Glomerular visceral epithelial cell (primary cell): Measurements from ENCODE around the gene MSI2.
A peak's percentile ranks its signal among the peaks of the same experiment; 100 is the strongest.
"Not testable (repeated sequence)": the region's sequence is repeated elsewhere in the genome, so short reads cannot be mapped to it uniquely, and the experiment has no call there.

Experiments used
- DNase-seq: peaks from one replicate; pipeline ENCODE4 v3.0.0-alpha.2; 2016; ENCODE audit errors: extremely low spot score

The MSI2 gene

DNA sequence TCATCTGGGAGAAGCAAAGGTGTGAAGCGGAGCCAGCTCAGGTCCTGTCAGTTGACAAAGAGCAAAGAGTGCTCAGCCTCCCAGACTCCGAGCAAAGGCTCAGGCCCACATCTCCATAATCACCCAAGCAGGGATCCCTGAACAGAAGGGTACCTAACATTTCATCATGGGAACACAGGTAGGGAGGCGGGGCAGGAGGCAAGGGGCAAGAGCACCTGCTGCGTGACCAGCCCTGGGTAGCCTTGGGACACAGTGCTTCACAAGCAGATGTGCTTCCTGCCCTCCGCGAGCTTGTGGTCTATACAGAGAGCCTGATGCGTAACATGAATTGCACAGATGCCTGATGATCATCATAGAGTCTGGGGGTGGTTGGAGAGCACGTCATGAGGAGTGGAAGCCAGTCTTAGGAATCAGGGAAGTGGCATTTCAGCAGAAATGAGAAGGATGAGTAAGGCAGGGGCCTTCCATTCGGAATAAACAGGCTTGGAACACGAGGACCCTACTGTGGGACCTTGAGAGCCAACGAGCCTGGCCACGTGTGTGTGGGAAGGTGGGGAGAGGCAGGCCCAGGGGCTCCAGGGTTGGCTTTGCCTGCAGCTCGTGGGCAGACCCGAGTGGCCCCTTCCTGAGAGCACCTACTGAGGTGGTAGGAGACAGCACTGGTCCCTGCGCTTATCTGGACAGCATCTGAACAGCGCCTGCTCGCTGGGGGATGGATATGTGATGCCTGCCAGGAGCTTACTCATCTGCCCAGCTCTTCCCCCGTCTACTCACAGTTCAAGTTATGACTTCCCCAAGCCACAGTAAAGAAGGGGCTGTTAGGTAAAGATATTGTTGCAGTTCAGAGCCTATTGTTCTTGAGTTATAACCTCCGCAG, 363.0 kb downstream of the MSI2 start:
- DNase-seq: no peak

GRCh38 chr17:57620576-57620975, 364.3 kb downstream of the MSI2 start:
- DNase-seq: no peak

DNA sequence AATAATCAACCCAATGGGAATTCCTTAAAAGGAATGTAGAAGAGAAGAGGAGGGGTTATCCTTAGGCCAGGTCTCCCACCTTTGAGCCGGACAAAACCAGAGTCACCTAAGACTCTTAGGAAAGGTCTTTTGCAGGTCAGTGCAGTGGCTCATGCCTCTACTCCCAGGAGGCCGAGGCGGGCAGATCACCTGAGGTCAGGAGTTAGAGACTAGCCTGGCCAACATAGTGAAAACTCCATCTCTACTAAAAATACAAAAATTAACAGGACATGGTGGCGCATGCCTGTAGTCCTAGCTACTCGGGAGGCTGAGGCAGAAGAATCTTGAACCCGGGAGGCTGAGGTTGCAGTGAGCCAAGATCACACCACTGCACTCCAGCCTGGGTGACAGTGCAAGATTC, 365.5 kb downstream of the MSI2 start:
- DNase-seq: not testable (repeated sequence)

- no peak for DNase-seq
These were observed 366.0 kb downstream of the MSI2 start for GRCh38 chr17:57622306-57622682.

- DNase-seq: peak; percentile 61
These were observed 366.5 kb downstream of the MSI2 start for GRCh38 chr17:57622683-57623433.

GRCh38 chr17:57623620-57624019, 367.3 kb downstream of the MSI2 start:
- no peak for DNase-seq

GRCh38 chr17:57624386-57624785, 368.1 kb downstream of the MSI2 start:
- DNase-seq: peak; percentile 61

DNA sequence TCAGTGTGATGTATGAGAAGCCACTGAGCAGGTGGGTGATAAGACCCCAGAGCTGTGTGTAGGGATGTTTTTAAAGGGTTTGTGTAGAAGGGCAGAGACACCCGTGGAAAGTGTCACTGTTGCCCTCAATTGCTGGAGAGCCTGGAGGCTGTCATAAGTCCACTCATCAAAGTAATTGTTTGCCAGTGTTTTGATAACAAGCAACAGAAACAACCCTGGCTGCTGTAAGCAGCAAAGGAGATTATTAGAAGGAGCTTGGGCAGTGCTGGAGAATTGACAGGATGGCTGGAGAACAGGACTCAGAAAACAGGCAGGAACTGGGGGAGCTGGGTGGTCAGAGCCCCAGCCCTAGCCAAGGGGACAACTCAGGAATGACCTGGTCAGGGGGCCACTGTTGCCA, 369.2 kb downstream of the MSI2 start:
- no peak for DNase-seq

DNA sequence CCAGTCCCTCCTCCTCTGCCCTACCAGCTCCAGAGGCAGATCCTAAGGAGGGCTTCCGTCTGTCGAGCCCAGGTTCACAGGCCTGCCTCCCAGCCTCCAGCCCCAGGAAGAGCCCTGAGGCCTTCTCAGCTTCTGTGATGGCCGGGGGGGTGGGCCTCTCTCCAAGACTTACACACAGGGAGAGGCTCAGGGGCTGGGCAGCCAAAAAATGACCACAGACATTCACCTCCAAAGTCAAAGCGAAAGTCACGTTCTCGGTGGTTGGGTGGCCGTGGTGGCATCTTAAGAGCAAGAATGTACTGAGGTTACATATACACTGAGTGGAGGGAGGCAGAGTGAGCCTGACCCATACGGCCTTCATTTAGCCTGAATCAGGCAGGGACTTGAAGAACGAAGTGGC, 369.6 kb downstream of the MSI2 start:
- no peak for DNase-seq

DNA sequence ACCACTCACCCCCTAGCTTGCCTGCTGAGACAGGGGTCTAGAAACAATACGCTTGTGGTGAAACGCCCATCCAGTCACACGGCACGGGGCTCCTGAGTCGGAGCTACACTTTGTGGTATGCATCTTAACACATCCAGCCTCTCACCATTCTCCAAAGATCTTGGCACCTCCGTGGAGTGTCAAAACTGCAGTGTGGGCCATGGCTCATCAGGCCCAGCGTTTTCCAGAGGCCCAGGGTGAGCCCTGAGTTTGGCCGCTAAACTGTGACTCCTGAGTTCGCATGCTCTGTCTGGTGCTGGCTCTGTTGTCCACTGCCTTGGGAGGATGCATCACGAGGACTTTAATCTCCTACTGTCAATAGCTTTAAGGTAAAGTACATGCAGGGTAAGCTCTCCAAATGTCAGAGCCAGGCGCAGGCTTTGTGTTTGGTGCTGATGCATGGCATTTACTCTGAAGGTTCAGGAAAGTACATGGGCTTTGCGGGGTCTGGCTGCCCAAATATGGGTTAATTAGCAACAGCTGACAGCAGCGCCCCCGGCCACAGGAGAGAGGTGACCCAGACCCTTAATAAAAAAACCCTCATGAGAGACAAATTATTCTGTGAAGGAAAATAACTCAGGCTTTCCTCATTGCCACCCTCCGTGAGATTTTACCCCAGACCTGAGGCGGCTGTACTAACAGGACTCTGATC, 370.3 kb downstream of the MSI2 start:
- DNase-seq: no peak

- no peak for DNase-seq
These were observed 371.3 kb downstream of the MSI2 start for GRCh38 chr17:57627591-57627990.

DNA sequence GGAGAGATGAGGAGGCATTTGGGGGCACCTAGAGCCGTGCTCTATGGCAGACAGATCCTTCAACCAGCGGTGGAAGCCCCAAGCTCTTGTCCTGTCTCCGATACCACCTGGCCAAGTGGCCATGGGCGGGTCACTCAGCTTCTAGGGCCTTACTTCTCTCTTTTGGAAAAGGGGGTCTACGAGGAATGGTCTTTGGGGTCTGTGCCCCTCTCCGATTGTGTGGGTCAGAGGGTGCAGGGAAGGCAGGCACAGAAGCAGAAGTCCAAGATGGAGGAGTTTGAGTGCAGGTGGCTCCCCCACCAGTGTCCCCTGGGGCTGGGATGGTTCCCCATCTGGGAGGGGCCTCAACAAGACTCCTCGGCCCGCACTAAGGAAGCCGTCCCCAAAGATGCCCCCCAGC, 372.1 kb downstream of the MSI2 start:
- no peak for DNase-seq

DNA sequence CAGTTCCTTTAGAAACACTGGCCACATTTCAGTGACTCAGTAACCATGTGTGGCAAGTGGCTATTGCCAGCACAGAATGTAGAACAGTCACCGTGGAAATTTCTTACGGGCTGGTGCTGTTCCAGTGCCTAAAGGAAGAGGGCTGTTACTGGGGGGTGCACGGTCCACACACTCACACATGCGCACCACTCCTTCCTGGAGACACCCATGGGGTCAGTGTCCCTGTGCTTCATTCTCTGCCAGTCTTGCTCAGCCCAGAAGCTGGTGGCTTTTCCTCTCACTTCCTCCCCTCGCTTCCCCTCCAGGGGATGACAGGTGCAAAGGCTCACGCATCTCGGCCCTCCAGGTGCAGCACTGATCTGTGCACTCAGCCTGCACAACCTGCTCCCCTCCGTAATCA, 373.1 kb downstream of the MSI2 start:
- DNase-seq: no peak

GRCh38 chr17:57629886-57630285, 373.6 kb downstream of the MSI2 start:
- no peak for DNase-seq

DNA sequence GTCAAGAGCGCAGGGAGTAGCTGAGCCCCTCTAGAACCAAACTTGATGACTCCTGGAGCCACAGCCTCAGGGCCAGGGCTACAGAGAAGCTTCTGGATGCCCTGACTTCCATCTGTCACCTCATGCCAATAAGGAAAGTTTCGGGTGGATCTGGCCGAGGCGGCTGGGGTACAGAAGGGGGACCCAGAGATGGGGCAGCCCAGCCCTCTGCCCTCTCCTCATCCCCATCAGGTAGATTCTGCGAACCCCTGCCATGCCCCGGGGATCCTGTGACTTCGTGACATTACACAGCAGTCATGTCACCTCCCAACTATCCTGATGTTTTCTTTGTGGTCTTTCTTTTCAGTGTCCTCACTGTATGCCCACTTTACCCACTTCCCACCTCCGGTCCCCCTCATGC, 374.4 kb downstream of the MSI2 start:
- no peak for DNase-seq

DNA sequence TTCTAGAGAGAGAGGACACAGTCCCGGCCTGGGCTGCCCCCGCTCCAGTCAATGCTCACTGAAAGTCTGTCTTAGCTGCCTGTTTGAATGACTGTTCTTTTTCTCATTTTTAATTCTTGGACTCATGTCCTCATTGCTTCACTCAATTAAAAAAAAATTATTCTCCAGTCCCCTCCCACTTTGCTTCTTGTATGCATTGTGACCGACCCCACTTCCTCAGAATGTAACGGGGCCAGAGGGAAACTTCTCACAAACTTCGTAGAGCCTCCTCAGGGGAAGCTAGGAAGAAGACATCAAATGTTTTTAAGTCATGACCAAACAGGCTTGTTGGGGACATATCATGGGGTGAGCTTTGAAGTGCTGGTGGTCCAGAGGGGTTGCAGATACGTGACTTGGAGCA, 375.5 kb downstream of the MSI2 start:
- no peak for DNase-seq

GRCh38 chr17:57632294-57632693, 376.0 kb downstream of the MSI2 start:
- no peak for DNase-seq

DNA sequence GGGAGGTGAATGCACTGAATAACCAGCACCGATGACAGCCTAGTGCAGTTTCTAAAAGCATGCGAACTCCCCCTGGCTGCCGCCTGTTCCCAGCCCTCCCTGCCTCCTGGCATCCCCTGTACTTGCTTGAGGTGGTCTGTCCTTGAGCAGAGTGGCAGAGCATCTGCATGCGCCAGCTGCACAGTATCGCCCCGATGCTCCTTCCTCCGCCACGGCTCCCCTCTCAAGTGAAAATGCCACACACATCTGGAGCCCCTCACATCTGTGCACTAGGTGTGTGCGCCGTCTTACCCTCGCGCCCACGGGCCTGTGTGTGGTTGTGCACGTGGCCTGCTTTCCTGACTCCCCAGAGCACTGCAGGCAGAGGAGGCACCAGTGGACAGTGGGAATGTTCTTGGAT, 376.9 kb downstream of the MSI2 start:
- no peak for DNase-seq

GRCh38 chr17:57634713-57635465, 378.6 kb downstream of the MSI2 start:
- DNase-seq: no peak

- no peak for DNase-seq
These were observed 380.0 kb downstream of the MSI2 start for GRCh38 chr17:57636274-57636673.

DNA sequence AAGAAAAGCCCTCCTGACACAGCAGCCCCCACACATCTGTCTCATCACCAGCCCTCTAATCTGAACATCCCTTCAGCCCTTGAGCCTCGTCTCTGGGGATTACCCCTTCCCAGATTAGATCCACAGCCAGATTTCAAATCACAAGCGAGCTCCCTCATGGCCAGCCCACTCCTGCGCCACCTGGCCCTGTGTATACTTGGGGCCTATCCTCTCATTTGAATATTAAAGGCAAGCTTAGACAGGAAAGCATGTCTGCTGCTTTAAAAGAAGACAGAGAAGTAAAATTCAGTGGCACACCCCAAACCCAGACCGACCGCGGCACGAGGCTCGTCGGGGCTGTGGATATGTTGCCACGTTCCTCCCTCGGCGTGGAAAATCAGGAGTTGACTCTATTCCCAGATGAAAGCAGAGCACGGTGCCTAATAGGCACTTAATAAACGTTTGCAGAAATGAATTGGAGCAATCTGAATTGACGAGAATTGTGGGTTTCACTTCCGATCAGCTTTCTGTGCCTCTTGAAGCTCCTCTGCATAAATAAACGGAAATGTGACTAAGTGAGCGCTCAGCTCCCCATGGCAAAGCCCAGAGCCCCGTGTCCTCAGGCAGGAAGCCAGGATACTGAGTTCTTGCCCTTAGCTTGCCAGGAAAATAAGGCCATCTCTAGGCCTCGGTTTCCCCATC, 380.8 kb downstream of the MSI2 start:
- DNase-seq: no peak
